ENCODE data around the gene ANKRD42. TPM values are rescaled to one million over a fixed set of nuclear protein-coding genes. Genes with fewer than 3 reads are reported as not detected.

ANKRD42 gene
- 6.3 to 10.1 TPM (median 9.6 TPM) in 5 replicates for total RNA-seq (2022; extraction: Qiagen RNA extraction)

DNA sequence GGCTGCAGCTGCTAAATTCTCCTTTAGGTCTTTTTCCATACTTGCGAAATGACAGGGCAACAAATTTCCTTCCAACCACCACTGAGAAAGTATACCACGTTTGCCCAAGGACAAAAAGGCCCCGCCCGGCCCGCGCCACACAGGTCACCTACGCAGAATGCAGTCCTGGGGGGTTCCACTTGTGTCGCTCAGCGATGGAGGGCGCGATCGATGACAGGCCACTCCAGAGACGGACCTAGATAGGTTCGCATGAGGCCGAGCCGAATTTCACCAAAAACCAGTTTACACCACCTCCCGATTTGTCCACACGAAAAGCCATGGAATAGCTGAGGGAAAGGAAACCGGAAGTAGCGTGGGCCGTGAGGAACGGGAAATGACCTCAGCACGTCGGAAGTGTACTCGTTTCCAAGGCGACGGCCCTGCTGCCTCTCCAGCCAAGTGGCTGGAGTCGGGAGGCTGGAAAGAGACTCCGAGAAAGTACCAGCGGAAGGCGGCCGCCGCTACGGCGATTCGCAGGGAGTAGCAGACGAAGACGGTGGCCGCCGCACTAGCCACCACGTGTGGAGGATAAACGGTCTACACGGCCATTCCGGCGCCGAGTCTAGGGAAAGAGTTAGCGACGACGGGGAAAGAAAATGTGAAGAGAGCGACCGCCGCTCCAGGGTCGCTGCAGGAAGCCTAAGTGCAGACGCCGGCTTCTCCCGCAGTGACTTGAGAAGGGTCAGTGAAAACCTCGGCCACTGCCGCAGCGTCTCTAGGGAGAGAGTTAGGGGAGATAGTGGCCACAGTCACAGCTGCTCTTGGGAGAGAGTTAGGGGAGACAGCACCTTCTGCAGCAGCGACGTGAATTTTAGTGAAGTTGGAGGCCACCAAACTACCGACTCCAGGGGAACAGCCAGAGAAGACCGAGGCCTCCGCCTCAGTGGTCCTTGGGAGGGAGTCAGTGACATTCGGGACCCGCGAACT is at the start of gene ANKRD42:
Gene ANKRD42 (plus strand): TSS at position 398 of the 966 bp plus-strand sequence. CDS start 959 bp downstream, outside the sequence.

DNA sequence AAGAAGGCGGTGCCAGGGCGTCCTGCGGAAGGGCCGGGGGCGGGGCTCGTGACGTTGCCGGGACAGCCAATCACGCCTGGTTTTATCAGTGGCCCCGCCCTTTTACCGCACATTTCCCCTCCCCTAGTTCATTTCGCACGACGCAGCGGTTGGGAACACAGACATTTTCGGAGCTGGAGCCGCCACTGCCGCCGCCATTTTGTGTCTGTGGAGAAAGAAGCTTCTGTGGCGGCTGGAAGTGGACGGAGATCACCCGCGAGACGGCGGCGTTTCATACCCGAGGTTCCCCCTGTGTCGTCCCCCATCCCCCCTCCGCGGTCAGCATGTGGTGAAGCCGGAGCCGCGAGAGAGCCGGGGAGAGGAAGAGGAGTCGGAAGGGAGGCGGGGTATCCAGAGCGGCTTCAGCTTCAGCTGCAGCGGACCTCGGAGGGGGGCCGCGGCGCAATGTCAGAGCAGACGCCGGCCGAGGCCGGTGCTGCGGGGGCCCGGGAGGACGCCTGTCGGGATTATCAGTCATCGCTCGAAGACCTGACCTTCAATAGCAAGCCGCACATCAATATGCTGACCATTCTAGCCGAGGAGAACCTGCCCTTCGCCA is 36.4 kb upstream of the ANKRD42 start, which contains the start of gene PCF11:
Gene PCF11 (plus strand): TSS at position 136 of the 598 bp plus-strand sequence. CDS start 309 bp downstream, at position 445.

DNA sequence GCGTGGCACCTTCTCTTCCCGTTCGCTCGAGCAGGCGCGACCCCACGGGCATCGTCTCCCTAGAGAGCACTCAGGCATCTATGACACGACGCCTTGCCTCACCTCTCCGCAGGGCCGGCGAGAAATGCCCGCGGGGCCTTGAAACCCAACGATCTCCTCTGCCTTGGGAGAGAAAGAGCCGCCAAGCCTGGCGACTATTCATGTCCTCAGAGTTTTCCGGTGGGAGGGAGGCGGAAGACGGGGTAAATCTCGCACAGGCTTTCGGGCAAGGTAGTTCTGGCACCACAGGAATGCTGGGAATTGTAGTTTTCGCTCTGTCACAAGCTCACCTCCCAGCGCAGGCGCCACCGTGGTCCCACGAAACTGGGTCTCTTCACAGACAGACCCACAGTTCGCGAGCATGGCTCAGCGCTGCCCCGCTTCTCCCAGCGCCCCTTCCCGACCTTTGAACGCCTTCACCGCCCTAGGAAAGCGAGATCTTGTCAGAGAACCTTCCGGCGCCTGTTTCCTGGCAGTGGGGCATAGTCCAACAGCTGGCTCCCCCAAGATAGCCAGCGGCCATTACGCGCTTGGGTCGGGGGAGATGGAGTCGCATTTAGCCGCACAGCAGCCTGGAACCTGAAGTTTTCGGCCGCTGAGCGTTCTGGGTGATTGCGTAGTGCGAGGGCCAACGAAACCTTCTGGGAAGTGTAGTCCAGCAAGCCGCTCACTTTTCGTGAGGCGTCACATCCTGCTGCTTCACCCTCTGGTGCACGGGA is 92.4 kb downstream of the ANKRD42 start, which contains the start of gene CCDC90B:
Gene CCDC90B (minus strand): TSS at position 597 of the 758 bp plus-strand sequence. CDS start 395 bp downstream, at position 202.

Other genes with a start within 250 kb of the ANKRD42 start
- 5.9 to 7.9 TPM (median 6.2 TPM) in 5 replicates for gene RAB30, start 121.8 kb upstream of the ANKRD42 start, total RNA-seq (2022; extraction: Qiagen RNA extraction)
- 25.1 to 27.9 TPM (median 26.3 TPM) in 5 replicates for gene PCF11, start 36.6 kb upstream of the ANKRD42 start, total RNA-seq (2022; extraction: Qiagen RNA extraction)
- gene CCDC90B, start 92.7 kb downstream of the ANKRD42 start, total RNA-seq (2022; extraction: Qiagen RNA extraction): 62.3 to 66.5 TPM (median 62.6 TPM) in 5 replicates

Measured in A549 treated with dexamethasone at 1 μM for 4 hours (cell line).